ENCODE data around the gene ABLIM1.

GRCh38 chr10:114698271-114699061 is 40.4 kb upstream of the ABLIM1 start:
- TF ChIP-seq TAF1 (IDR thresholded peaks at IDR 0.05; ENCODE audit: low read depth, low read length) (no peak), POLR2AphosphoS5 (IDR thresholded peaks at IDR 0.05; ENCODE audit: low read depth, low read length) (no peak), POLR2A (IDR thresholded peaks at IDR 0.05; ENCODE audit: low read depth, low read length) (no peak), POU2F2 (IDR thresholded peaks at IDR 0.05; ENCODE audit: low read depth, low read length) (no peak), PAX5 (IDR thresholded peaks at IDR 0.05; ENCODE audit: insufficient read depth, low read length, severe bottlenecking) (no peak)

All from GM12891 (cell line).